Gastroesophageal sphincter (tissue), 3 donors: ENCODE results near the gene AMELX.

Source experiments
- EP300 ChIP-seq: sonication (generic); formaldehyde crosslinking; IDR thresholded peaks from one replicate; pipeline ENCODE4 v1.6.1; 2017; ENCODE audit warnings: antibody characterized with exemption, mild to moderate bottlenecking
- POLR2A ChIP-seq, 2 donors: fragments of 450-650 bp; IDR thresholded peaks; one replicate each; pipeline ENCODE4 v1.6.1; 2017; ENCODE audit warnings: antibody characterized with exemption in 2 of 2, mild to moderate bottlenecking in 2 of 2, moderate library complexity in 1 of 2
- POLR2AphosphoS5 ChIP-seq: sonication (generic); formaldehyde crosslinking; IDR thresholded peaks from one replicate; pipeline ENCODE4 v1.6.1; 2017; ENCODE audit warnings: antibody characterized with exemption
- TF ChIP-seq, protein P1 (sequence below), 4 experiments: fragments of 200-600 bp in 2 of 4; fragments of 450-650 bp in 2 of 4; sonication (generic) in 1 of 4; IDR thresholded peaks; one replicate each; pipeline ENCODE4 v1.5.1; 2017 to 2019; ENCODE audit warnings: antibody characterized with exemption in 4 of 4, mild to moderate bottlenecking in 2 of 4, moderate library complexity in 2 of 4

DNA sequence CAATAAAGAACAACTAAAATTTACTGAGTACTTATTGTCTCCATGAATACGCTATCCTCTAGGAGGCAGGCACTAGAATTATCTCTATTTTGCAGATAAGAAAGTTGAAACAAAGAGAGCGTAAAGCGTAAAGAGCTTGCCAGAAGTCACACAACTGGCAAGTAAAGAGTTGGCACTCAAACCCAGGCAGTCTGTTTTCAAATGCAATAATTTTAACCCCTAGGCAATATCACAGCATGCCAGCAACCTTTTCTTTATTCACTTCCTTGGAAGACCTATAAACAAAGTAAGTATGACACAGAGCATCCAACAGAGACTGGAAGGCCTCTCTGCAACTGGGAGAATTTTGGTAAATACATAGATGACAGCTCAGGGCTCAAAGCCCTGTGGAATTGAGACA lies 23.2 kb upstream of the AMELX start:
- TF ChIP-seq, protein P1, sequence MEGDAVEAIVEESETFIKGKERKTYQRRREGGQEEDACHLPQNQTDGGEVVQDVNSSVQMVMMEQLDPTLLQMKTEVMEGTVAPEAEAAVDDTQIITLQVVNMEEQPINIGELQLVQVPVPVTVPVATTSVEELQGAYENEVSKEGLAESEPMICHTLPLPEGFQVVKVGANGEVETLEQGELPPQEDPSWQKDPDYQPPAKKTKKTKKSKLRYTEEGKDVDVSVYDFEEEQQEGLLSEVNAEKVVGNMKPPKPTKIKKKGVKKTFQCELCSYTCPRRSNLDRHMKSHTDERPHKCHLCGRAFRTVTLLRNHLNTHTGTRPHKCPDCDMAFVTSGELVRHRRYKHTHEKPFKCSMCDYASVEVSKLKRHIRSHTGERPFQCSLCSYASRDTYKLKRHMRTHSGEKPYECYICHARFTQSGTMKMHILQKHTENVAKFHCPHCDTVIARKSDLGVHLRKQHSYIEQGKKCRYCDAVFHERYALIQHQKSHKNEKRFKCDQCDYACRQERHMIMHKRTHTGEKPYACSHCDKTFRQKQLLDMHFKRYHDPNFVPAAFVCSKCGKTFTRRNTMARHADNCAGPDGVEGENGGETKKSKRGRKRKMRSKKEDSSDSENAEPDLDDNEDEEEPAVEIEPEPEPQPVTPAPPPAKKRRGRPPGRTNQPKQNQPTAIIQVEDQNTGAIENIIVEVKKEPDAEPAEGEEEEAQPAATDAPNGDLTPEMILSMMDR (IDR thresholded peaks at IDR 0.05) = no peak
- no peak for TF ChIP-seq POLR2AphosphoS5
- no peak for TF ChIP-seq EP300
- no peak for TF ChIP-seq POLR2A (IDR thresholded peaks at IDR 0.05)
